Left renal cortex interstitium (tissue), 4 donors: ENCODE results near the gene OPHN1. TPM values are rescaled to one million over a fixed set of nuclear protein-coding genes. Genes with fewer than 3 reads are reported as not detected.
"Not testable (repeated sequence)": the region's sequence is repeated elsewhere in the genome, so short reads cannot be mapped to it uniquely, and the experiment has no call there.

Experiments used
- DNase-seq, 4 donors: peaks; one replicate each; pipeline ENCODE4 v3.0.0-alpha.2; 2013; ENCODE audit warnings: low read depth in 4 of 4, low spot score in 2 of 4, missing footprints in 1 of 4
- polyA plus RNA-seq, 4 donors: library from polyadenylated mRNA; unstranded; fragments of 120-200 nt; gene quantifications; one replicate each; pipeline ENCODE4 v1.2.1, GENCODE V29; 2013; ENCODE audit not compliant: insufficient read length in 4 of 4

OPHN1 gene
- polyA plus RNA-seq, 4 donors: 8.1 to 9.7 (median 8.7) TPM

GRCh38 chrX:68428431-68428830 lies 4.9 kb downstream of the OPHN1 start:
- DNase-seq: no peak

- DNase-seq: no peak
Measured at GRCh38 chrX:68424719-68425118, 8.6 kb downstream of the OPHN1 start.

- no peak for DNase-seq
Measured at GRCh38 chrX:68422478-68422877, 10.8 kb downstream of the OPHN1 start.

GRCh38 chrX:68421636-68422035 lies 11.7 kb downstream of the OPHN1 start:
- no peak for DNase-seq

GRCh38 chrX:68420559-68420958 lies 12.7 kb downstream of the OPHN1 start:
- no peak for DNase-seq

GRCh38 chrX:68419975-68420374 lies 13.3 kb downstream of the OPHN1 start:
- DNase-seq: no peak

GRCh38 chrX:68417651-68418050 lies 15.6 kb downstream of the OPHN1 start:
- no peak for DNase-seq

GRCh38 chrX:68416592-68416991 lies 16.7 kb downstream of the OPHN1 start:
- DNase-seq: no peak

- DNase-seq: no peak
Measured at GRCh38 chrX:68415316-68415715, 18.0 kb downstream of the OPHN1 start.

- no peak for DNase-seq
Measured at GRCh38 chrX:68413254-68413653, 20.0 kb downstream of the OPHN1 start.

- no peak for DNase-seq
Measured at GRCh38 chrX:68411729-68412128, 21.6 kb downstream of the OPHN1 start.

- DNase-seq: no peak
Measured at GRCh38 chrX:68409194-68409593, 24.1 kb downstream of the OPHN1 start.

GRCh38 chrX:68403522-68403921 lies 29.8 kb downstream of the OPHN1 start:
- DNase-seq: no peak

- no peak for DNase-seq
Measured at GRCh38 chrX:68403038-68403437, 30.3 kb downstream of the OPHN1 start.

- DNase-seq: no peak
Measured at GRCh38 chrX:68402094-68402493, 31.2 kb downstream of the OPHN1 start.

GRCh38 chrX:68398291-68398690 lies 35.0 kb downstream of the OPHN1 start:
- DNase-seq: no peak

- DNase-seq: no peak
Measured at GRCh38 chrX:68396953-68397352, 36.3 kb downstream of the OPHN1 start.

GRCh38 chrX:68389419-68389960 lies 43.8 kb downstream of the OPHN1 start:
- DNase-seq: not testable (repeated sequence)

- DNase-seq: no peak
Measured at GRCh38 chrX:68387776-68388175, 45.5 kb downstream of the OPHN1 start.

GRCh38 chrX:68383540-68383939 lies 49.8 kb downstream of the OPHN1 start:
- no peak for DNase-seq

- not testable (repeated sequence) for DNase-seq
Measured at GRCh38 chrX:68377579-68377978, 55.7 kb downstream of the OPHN1 start.

- DNase-seq: no peak
Measured at GRCh38 chrX:68376373-68376772, 56.9 kb downstream of the OPHN1 start.

- DNase-seq: no peak
Measured at GRCh38 chrX:68375803-68376202, 57.5 kb downstream of the OPHN1 start.
